Endothelial cell of umbilical vein (primary cell): ENCODE results near the gene MTCH1. TPM values are rescaled to one million over a fixed set of nuclear protein-coding genes. Genes with fewer than 3 reads are reported as not detected.

Experiments used
- BruUV-seq: library from RNA; stranded (reverse); fragments of 400-500 nt; replicated peaks from 2 replicates; lab custom pipeline; 2021; lab: Mats Ljungman, UMichigan
- CTCF ChIA-PET: fragments of 300-600, 350-600 bp; sonication (Branson Sonifier 250); formaldehyde crosslinking; loops from one replicate; lab custom pipeline; 2021; ENCODE audit warnings: antibody characterized with exemption, inconsistent platforms; lab: Charles Lee
- POLR2A ChIA-PET: fragments of 300-600, 350-600 bp; sonication (Branson Sonifier 250); formaldehyde crosslinking; loops from one replicate; lab custom pipeline; 2021; ENCODE audit warnings: antibody characterized with exemption, inconsistent platforms; lab: Charles Lee
- DNase-seq: peaks from one replicate; pipeline ENCODE4 v3.0.0-alpha.2; 2011; ENCODE audit warnings: low read depth, low spot score
- FAIRE-seq: peaks from 2 replicates; lab custom pipeline; 2011; peaks lifted over from hg19 to GRCh38; lab: Jason Lieb, UNC
- H2AFZ ChIP-seq: 2 replicates; pipeline ENCODE4 v1.6.0; 2012; ENCODE audit warnings: low read depth, low read length, control low read depth, inconsistent platforms
- H3K27ac ChIP-seq: 2 replicates; pipeline ENCODE4 v1.5.1; 2011; ENCODE audit warnings: low read depth, mild to moderate bottlenecking, control low read depth, low read length, moderate library complexity; ENCODE audit not compliant: insufficient read depth
- H3K27me3 ChIP-seq, 2 experiments: 2 replicates each; pipeline versions ENCODE4 v1.6.0 to v1.6.1; 2011; ENCODE audit warnings: low read length in 2 of 2, mixed read lengths in 1 of 2; ENCODE audit not compliant: control insufficient read depth in 2 of 2, insufficient read depth in 2 of 2
- H3K36me3 ChIP-seq, 2 experiments: 2 replicates in 1 of 2; 3 replicates in 1 of 2; pipeline ENCODE4 v1.5.1; 2011; ENCODE audit warnings: low read length in 2 of 2, mild to moderate bottlenecking in 1 of 2, moderate library complexity in 1 of 2; ENCODE audit not compliant: control insufficient read depth in 2 of 2, insufficient read depth in 2 of 2; ENCODE audit errors: extremely low read depth in 1 of 2
- H3K4me1 ChIP-seq: 3 replicates; pipeline ENCODE4 v1.5.1; 2011; ENCODE audit warnings: mild to moderate bottlenecking, low read length; ENCODE audit not compliant: control insufficient read depth, insufficient read depth; ENCODE audit errors: extremely low read depth
- H3K4me2 ChIP-seq: 2 replicates; pipeline ENCODE4 v1.6.1; 2011; ENCODE audit warnings: low read length, control low read depth, mixed read lengths; ENCODE audit not compliant: insufficient read depth
- H3K4me3 ChIP-seq, 3 experiments: fragments of 200-600 bp in 1 of 3; sonication (generic), shearing (Covaris generic) in 1 of 3; replicated peaks in 1 of 3; 2 replicates each; pipeline ENCODE4 v1.5.1; 2011 to 2016; ENCODE audit warnings: control low read depth in 3 of 3, low read length in 3 of 3, mild to moderate bottlenecking in 2 of 3, inconsistent platforms in 1 of 3, low read depth in 1 of 3, moderate library complexity in 1 of 3; ENCODE audit not compliant: insufficient read depth in 1 of 3
- H3K79me2 ChIP-seq: 2 replicates; pipeline ENCODE4 v1.6.0; 2012; ENCODE audit warnings: low read length, inconsistent platforms; ENCODE audit not compliant: control insufficient read depth, insufficient read depth
- H3K9ac ChIP-seq: replicated peaks from 2 replicates; pipeline ENCODE3; 2011; ENCODE audit warnings: low read length, control low read depth; ENCODE audit not compliant: insufficient read depth; ENCODE audit errors: extremely low read depth
- H3K9me1 ChIP-seq: replicated peaks from 3 replicates; pipeline ENCODE4 v1.6.0; 2011; ENCODE audit warnings: mild to moderate bottlenecking, low read length; ENCODE audit not compliant: control insufficient read depth, insufficient read depth; ENCODE audit errors: extremely low read depth
- H3K9me3 ChIP-seq: replicated peaks from 2 replicates; pipeline ENCODE4 v1.5.1; 2012; ENCODE audit warnings: low read length, inconsistent platforms; ENCODE audit not compliant: control insufficient read depth, insufficient read depth
- H4K20me1 ChIP-seq: replicated peaks from 2 replicates; pipeline ENCODE3; 2011; ENCODE audit warnings: mild to moderate bottlenecking, low read length; ENCODE audit not compliant: control insufficient read depth, insufficient read depth; ENCODE audit errors: extremely low read depth
- EZH2 ChIP-seq: IDR thresholded peaks from 2 replicates; pipeline ENCODE4 v1.6.1; 2012; ENCODE audit warnings: borderline replicate concordance, low read depth, mild to moderate bottlenecking, moderate library complexity, low read length, inconsistent platforms; ENCODE audit not compliant: severe bottlenecking
- FOS ChIP-seq: IDR thresholded peaks from 2 replicates; pipeline ENCODE4 v1.6.1; 2011; ENCODE audit warnings: mild to moderate bottlenecking, low read length, moderate library complexity, borderline replicate concordance; ENCODE audit not compliant: insufficient read depth
- GATA2 ChIP-seq: IDR thresholded peaks from 2 replicates; pipeline ENCODE4 v1.7.0; 2011; ENCODE audit warnings: low read depth, mild to moderate bottlenecking, moderate library complexity, mixed read lengths, low read length; ENCODE audit not compliant: insufficient read length, insufficient read depth
- JUN ChIP-seq: IDR thresholded peaks from 2 replicates; pipeline ENCODE4 v1.6.1; 2011; ENCODE audit warnings: borderline replicate concordance, low read depth; ENCODE audit not compliant: insufficient read length, insufficient read depth
- MAX ChIP-seq: IDR thresholded peaks from 2 replicates; pipeline ENCODE4 v1.6.1; 2011; ENCODE audit not compliant: insufficient read depth, insufficient read length
- MYC ChIP-seq: IDR thresholded peaks from one replicate; pipeline ENCODE4 v1.6.1; 2011; ENCODE audit warnings: mild to moderate bottlenecking, low read depth, low read length
- POLR2A ChIP-seq: IDR thresholded peaks from 2 replicates; pipeline ENCODE4 v1.6.1; 2012; ENCODE audit warnings: low read depth, mild to moderate bottlenecking, control low read depth, low read length
- POLR2AphosphoS5 ChIP-seq: IDR thresholded peaks from 2 replicates; pipeline ENCODE4 v1.6.1; 2012; ENCODE audit warnings: low read depth, mild to moderate bottlenecking, control low read depth, low read length, moderate library complexity; ENCODE audit not compliant: insufficient read depth
- dilution Hi-C: fragments of 300-500 bp; cut with MboI; formaldehyde crosslinking; loops from one replicate; pipeline ENCODE4 v1.15.0; 2019; ENCODE audit warnings: low sequenced_read_pairs; ENCODE audit not compliant: extremely low pct_ligation_motif_present
- intact Hi-C: fragments of 100-400 bp; cut with micrococcal nuclease; formaldehyde crosslinking; loops from one replicate; pipeline ENCODE4 v1.10.0; 2022
- polyA plus RNA-seq, 4 experiments: library from polyadenylated mRNA; depleted of rRNA in 3 of 4; stranded (reverse) in 3 of 4; unstranded in 1 of 4; fragments of >200 nt; gene quantifications; 2 replicates each; pipeline versions ENCODE4 v1.2.1 to v1.2.3, GENCODE V29; 2011 to 2012; ENCODE audit warnings: missing spikeins in 1 of 4
- total RNA-seq: library from RNA; stranded (reverse); gene quantifications from 2 replicates; pipeline ENCODE4 v1.2.3, GENCODE V29; 2021
- TF ChIP-seq, protein P1 (sequence below), 2 donors: IDR thresholded peaks; 1 replicate in 1 of 2; 2 replicates in 1 of 2; pipeline ENCODE4 v1.5.1; 2011; ENCODE audit warnings: low read length in 2 of 2, mild to moderate bottlenecking in 2 of 2, moderate library complexity in 2 of 2, control low read depth in 1 of 2, inconsistent platforms in 1 of 2, low read depth in 1 of 2; ENCODE audit not compliant: insufficient read depth in 1 of 2; ENCODE audit errors: extremely low read depth in 1 of 2

The MTCH1 gene
- total and polyA plus RNA-seq, 2 donors (not counting 3 experiments of a cell fraction or from before 2014, with no cell fraction given) = 218 to 228 TPM

GRCh38 chr6:37011656-37012378, 25.8 kb upstream of the MTCH1 start:
- Histone ChIP-seq H3K4me1 (no peaks in the 10 kb centered on the region), H4K20me1 (no peaks in the 10 kb centered on the region), H3K9ac (no peak overlapping the region), H3K9me3 (no peaks in the 10 kb centered on the region), H3K9me1 (no peaks in the 10 kb centered on the region), H3K4me3 (no peak overlapping the region), H3K4me2 (no peak overlapping the region), H3K27me3 (no peaks in the 10 kb centered on the region), H2AFZ (no peak overlapping the region), H3K79me2 (no peaks in the 10 kb centered on the region), H3K36me3 (no peaks in the 10 kb centered on the region), H3K27ac (no peak overlapping the region)
- TF ChIP-seq EZH2 (no peak), MAX (no peak), MYC (no peak), GATA2 (no peak), POLR2AphosphoS5 (no peak), FOS (no peak), JUN (no peak), POLR2A (no peak)
- TF ChIP-seq, protein P1, sequence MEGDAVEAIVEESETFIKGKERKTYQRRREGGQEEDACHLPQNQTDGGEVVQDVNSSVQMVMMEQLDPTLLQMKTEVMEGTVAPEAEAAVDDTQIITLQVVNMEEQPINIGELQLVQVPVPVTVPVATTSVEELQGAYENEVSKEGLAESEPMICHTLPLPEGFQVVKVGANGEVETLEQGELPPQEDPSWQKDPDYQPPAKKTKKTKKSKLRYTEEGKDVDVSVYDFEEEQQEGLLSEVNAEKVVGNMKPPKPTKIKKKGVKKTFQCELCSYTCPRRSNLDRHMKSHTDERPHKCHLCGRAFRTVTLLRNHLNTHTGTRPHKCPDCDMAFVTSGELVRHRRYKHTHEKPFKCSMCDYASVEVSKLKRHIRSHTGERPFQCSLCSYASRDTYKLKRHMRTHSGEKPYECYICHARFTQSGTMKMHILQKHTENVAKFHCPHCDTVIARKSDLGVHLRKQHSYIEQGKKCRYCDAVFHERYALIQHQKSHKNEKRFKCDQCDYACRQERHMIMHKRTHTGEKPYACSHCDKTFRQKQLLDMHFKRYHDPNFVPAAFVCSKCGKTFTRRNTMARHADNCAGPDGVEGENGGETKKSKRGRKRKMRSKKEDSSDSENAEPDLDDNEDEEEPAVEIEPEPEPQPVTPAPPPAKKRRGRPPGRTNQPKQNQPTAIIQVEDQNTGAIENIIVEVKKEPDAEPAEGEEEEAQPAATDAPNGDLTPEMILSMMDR (IDR thresholded peaks at IDR 0.05; ENCODE audit: extremely low read depth in 1 of 2, insufficient read depth in 1 of 2, low read depth in 1 of 2, low read length in 2 of 2) = no peak
- FAIRE-seq = no peak
- no peak for DNase-seq
- POLR2A ChIA-PET = no interaction called here
- dilution Hi-C loops (no loop called here), intact Hi-C loops (no loop called here)
- CTCF ChIA-PET = interaction anchor here (0.7 to 1.0 kb wide), 2 partner anchors 137 to 199 kb away, joined by 3 read pairs; partner anchors contain the start of gene PPIL1
- no TSS peak for BruUV-seq
